DMS 273 (cell line): Measurements from ENCODE around the gene AMBP.

ENCODE experiments used
- DNase-seq: peaks from one replicate; lab custom pipeline; 2025; ENCODE audit not compliant: unreplicated experiment; lab: John Stamatoyannopoulos, UW

Gene AMBP

GRCh38 chr9:114033397-114034103 lies 44.5 kb downstream of the AMBP start:
- peak; percentile 74 for DNase-seq

GRCh38 chr9:114031948-114032840 lies 45.9 kb downstream of the AMBP start:
- peak; percentile 61 for DNase-seq

GRCh38 chr9:114031037-114031630 lies 47.0 kb downstream of the AMBP start:
- DNase-seq: no peak

- no peak for DNase-seq
Measured at GRCh38 chr9:114030364-114030763, 47.7 kb downstream of the AMBP start.

- no peak for DNase-seq
Measured at GRCh38 chr9:114029311-114030170, 48.6 kb downstream of the AMBP start.

GRCh38 chr9:114028646-114029045 lies 49.5 kb downstream of the AMBP start:
- DNase-seq: no peak

- no peak for DNase-seq
Measured at GRCh38 chr9:114027863-114028465, 50.1 kb downstream of the AMBP start.

- no peak for DNase-seq
Measured at GRCh38 chr9:114027159-114027862, 50.8 kb downstream of the AMBP start.

GRCh38 chr9:114026335-114026734 lies 51.8 kb downstream of the AMBP start:
- no peak for DNase-seq

GRCh38 chr9:114025760-114026159 lies 52.3 kb downstream of the AMBP start:
- DNase-seq: no peak

- no peak for DNase-seq
Measured at GRCh38 chr9:114025196-114025753, 52.8 kb downstream of the AMBP start.

GRCh38 chr9:114023961-114024360 lies 54.1 kb downstream of the AMBP start:
- DNase-seq: no peak

GRCh38 chr9:114021578-114021977 lies 56.5 kb downstream of the AMBP start:
- no peak for DNase-seq

GRCh38 chr9:114017741-114018715 lies 60.1 kb downstream of the AMBP start:
- DNase-seq: no peak

GRCh38 chr9:114016629-114017423 lies 61.3 kb downstream of the AMBP start:
- no peak for DNase-seq

GRCh38 chr9:114016101-114016500 lies 62.0 kb downstream of the AMBP start:
- no peak for DNase-seq

GRCh38 chr9:114015607-114016006 lies 62.5 kb downstream of the AMBP start:
- DNase-seq: no peak

- DNase-seq: no peak
Measured at GRCh38 chr9:114014044-114014443, 64.1 kb downstream of the AMBP start.
